HCT116 (cell line): ENCODE results near the gene LEKR1.

Source experiments
- CEBPB ChIP-seq: IDR thresholded peaks from 2 replicates; pipeline ENCODE4 v1.6.1; 2012; ENCODE audit warnings: low read depth
- EGR1 ChIP-seq: IDR thresholded peaks from 2 replicates; pipeline ENCODE4 v1.6.1; 2012; ENCODE audit warnings: low read depth
- EZH2 ChIP-seq: fragments of 200-600 bp; sonication (generic); IDR thresholded peaks from 2 replicates; pipeline ENCODE4 v1.6.1; 2017; ENCODE audit warnings: antibody characterized with exemption, mixed run types
- EZH2phosphoT487 ChIP-seq: fragments of 200-600 bp; IDR thresholded peaks from 2 replicates; pipeline ENCODE4 v1.6.1; 2018; ENCODE audit warnings: antibody characterized with exemption, borderline replicate concordance
- FOSL1 ChIP-seq: IDR thresholded peaks from 2 replicates; pipeline ENCODE4 v1.6.1; 2012; ENCODE audit warnings: low read depth
- MAX ChIP-seq: IDR thresholded peaks from 2 replicates; pipeline ENCODE4 v1.6.1; 2012
- POLR2A ChIP-seq: IDR thresholded peaks from 2 replicates; pipeline ENCODE4 v1.7.0; 2011; ENCODE audit warnings: borderline replicate concordance; ENCODE audit not compliant: insufficient read depth, insufficient read length; ENCODE audit errors: extremely low read depth
- POLR2AphosphoS5 ChIP-seq: IDR thresholded peaks from 2 replicates; pipeline ENCODE4 v1.6.1; 2011; ENCODE audit warnings: mild to moderate bottlenecking, low read depth, low read length, moderate library complexity
- RAD21 ChIP-seq: IDR thresholded peaks from 2 replicates; pipeline ENCODE4 v1.6.1; 2012; ENCODE audit warnings: low read depth, mild to moderate bottlenecking
- SIN3A ChIP-seq: IDR thresholded peaks from 2 replicates; pipeline ENCODE4 v1.6.1; 2012; ENCODE audit warnings: low read depth
- TCF7L2 ChIP-seq: IDR thresholded peaks from 2 replicates; pipeline ENCODE4 v1.7.0; 2011; ENCODE audit warnings: borderline replicate concordance, inconsistent platforms; ENCODE audit not compliant: insufficient read depth, insufficient read length; ENCODE audit errors: extremely low read depth
- YY1 ChIP-seq: IDR thresholded peaks from 2 replicates; pipeline ENCODE4 v1.6.1; 2011; ENCODE audit warnings: low read length, low read depth, moderate library complexity, mild to moderate bottlenecking; ENCODE audit not compliant: insufficient replicate concordance; ENCODE audit errors: extremely low read depth
- TF ChIP-seq, protein P1 (sequence below), 3 experiments: fragments of 200-600 bp in 1 of 3; sonication (generic) in 1 of 3; IDR thresholded peaks in 2 of 3; conservative IDR thresholded peaks in 1 of 3; 2 replicates each; pipeline ENCODE4 v1.5.1; 2012 to 2017; ENCODE audit warnings: low read depth in 2 of 3, low read length in 2 of 3, antibody characterized with exemption in 1 of 3, borderline replicate concordance in 1 of 3, control low read depth in 1 of 3, mild to moderate bottlenecking in 1 of 3, mixed read lengths in 1 of 3, mixed run types in 1 of 3, moderate library complexity in 1 of 3; ENCODE audit not compliant: insufficient read depth in 1 of 3
- TF ChIP-seq, protein P2 (sequence below): IDR thresholded peaks from 2 replicates; pipeline ENCODE4 v1.6.1; 2012

GRCh38 chr3:156860873-156861272 is 34.7 kb downstream of the LEKR1 start:
- TF ChIP-seq TCF7L2 (no peak), POLR2A (no peak), EGR1 (no peak), CEBPB (no peak), POLR2AphosphoS5 (no peak), YY1 (no peak), EZH2phosphoT487 (no peak), EZH2 (no peak), SIN3A (no peak), FOSL1 (no peak), MAX (no peak), RAD21 (no peak)
- TF ChIP-seq, protein P1, sequence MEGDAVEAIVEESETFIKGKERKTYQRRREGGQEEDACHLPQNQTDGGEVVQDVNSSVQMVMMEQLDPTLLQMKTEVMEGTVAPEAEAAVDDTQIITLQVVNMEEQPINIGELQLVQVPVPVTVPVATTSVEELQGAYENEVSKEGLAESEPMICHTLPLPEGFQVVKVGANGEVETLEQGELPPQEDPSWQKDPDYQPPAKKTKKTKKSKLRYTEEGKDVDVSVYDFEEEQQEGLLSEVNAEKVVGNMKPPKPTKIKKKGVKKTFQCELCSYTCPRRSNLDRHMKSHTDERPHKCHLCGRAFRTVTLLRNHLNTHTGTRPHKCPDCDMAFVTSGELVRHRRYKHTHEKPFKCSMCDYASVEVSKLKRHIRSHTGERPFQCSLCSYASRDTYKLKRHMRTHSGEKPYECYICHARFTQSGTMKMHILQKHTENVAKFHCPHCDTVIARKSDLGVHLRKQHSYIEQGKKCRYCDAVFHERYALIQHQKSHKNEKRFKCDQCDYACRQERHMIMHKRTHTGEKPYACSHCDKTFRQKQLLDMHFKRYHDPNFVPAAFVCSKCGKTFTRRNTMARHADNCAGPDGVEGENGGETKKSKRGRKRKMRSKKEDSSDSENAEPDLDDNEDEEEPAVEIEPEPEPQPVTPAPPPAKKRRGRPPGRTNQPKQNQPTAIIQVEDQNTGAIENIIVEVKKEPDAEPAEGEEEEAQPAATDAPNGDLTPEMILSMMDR (IDR thresholded peaks at IDR 0.05 in 2 of 3, conservative IDR thresholded peaks at IDR 0.05 in 1 of 3; ENCODE audit: borderline replicate concordance in 1 of 3, insufficient read depth in 1 of 3, low read depth in 2 of 3, low read length in 2 of 3) = no peak
- TF ChIP-seq, protein P2, sequence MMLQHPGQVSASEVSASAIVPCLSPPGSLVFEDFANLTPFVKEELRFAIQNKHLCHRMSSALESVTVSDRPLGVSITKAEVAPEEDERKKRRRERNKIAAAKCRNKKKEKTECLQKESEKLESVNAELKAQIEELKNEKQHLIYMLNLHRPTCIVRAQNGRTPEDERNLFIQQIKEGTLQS = no peak
